Inflammatory macrophage (primary cell): ENCODE measurements around the gene SPATA31C1.
"Not testable (repeated sequence)": the region's sequence is repeated elsewhere in the genome, so short reads cannot be mapped to it uniquely, and the experiment has no call there.

ENCODE experiments used
- DNase-seq, 2 donors: peaks; one replicate each; pipeline ENCODE4 v3.0.0-alpha.2; 2020 to 2022

Gene SPATA31C1

GRCh38 chr9:87938336-87938735 lies 20.6 kb downstream of the SPATA31C1 start:
- not testable (repeated sequence) for DNase-seq

GRCh38 chr9:87939096-87939495 lies 21.3 kb downstream of the SPATA31C1 start:
- not testable (repeated sequence) for DNase-seq

- DNase-seq = no peak
These were observed 26.3 kb downstream of the SPATA31C1 start for GRCh38 chr9:87944096-87944495.

GRCh38 chr9:87944682-87945081 lies 26.9 kb downstream of the SPATA31C1 start:
- no peak for DNase-seq

GRCh38 chr9:87950296-87950695 lies 32.5 kb downstream of the SPATA31C1 start:
- DNase-seq = no peak

- DNase-seq = peak; percentile 46
These were observed 33.2 kb downstream of the SPATA31C1 start for GRCh38 chr9:87950765-87951488.

- no peak for DNase-seq
These were observed 36.5 kb downstream of the SPATA31C1 start for GRCh38 chr9:87954230-87954629.

GRCh38 chr9:87957839-87958238 lies 40.1 kb downstream of the SPATA31C1 start:
- DNase-seq = no peak

- DNase-seq = no peak
These were observed 40.8 kb downstream of the SPATA31C1 start for GRCh38 chr9:87958591-87958990.

- no peak for DNase-seq
These were observed 42.3 kb downstream of the SPATA31C1 start for GRCh38 chr9:87959916-87960581.

- DNase-seq = no peak
These were observed 46.0 kb downstream of the SPATA31C1 start for GRCh38 chr9:87963770-87964169.

- DNase-seq = no peak
These were observed 47.1 kb downstream of the SPATA31C1 start for GRCh38 chr9:87964826-87965225.

- DNase-seq = no peak
These were observed 50.4 kb downstream of the SPATA31C1 start for GRCh38 chr9:87968155-87968554.

- no peak for DNase-seq
These were observed 52.8 kb downstream of the SPATA31C1 start for GRCh38 chr9:87970602-87971001.

- DNase-seq = no peak
These were observed 55.4 kb downstream of the SPATA31C1 start for GRCh38 chr9:87973122-87973521.
